GM12878 (cell line): ENCODE measurements around the gene UNK. TPM values are rescaled to one million over a fixed set of nuclear protein-coding genes. Genes with fewer than 3 reads are reported as not detected.

Experiments used
- CEBPB ChIP-seq, 2 experiments: fragments of 150-350 bp in 1 of 2; IDR thresholded peaks; 2 replicates each; pipeline ENCODE4 v1.6.1; 2012 to 2014; ENCODE audit warnings: low read depth in 2 of 2, low read length in 2 of 2, borderline replicate concordance in 1 of 2, inconsistent platforms in 1 of 2
- GATAD2B ChIP-seq: fragments of 450-650 bp; conservative IDR thresholded peaks from 2 replicates; pipeline ENCODE4 v1.6.1; 2017; ENCODE audit warnings: low read depth, mild to moderate bottlenecking, moderate library complexity
- NFIC ChIP-seq: IDR thresholded peaks from 2 replicates; pipeline ENCODE4 v1.6.1; 2012; ENCODE audit warnings: low read depth, mild to moderate bottlenecking, inconsistent platforms, low read length, moderate library complexity
- NFXL1 ChIP-seq: fragments of 450-650 bp; IDR thresholded peaks from 2 replicates; pipeline ENCODE4 v1.6.1; 2017; ENCODE audit warnings: antibody characterized with exemption, mild to moderate bottlenecking, borderline replicate concordance
- NR2C1 ChIP-seq: fragments of 450-650 bp; IDR thresholded peaks from 2 replicates; pipeline ENCODE4 v1.6.1; 2017; ENCODE audit warnings: antibody characterized with exemption, mild to moderate bottlenecking, moderate library complexity
- NRF1 ChIP-seq: conservative IDR thresholded peaks from 2 replicates; pipeline ENCODE4 v1.6.1; 2011; ENCODE audit warnings: mild to moderate bottlenecking, low read depth, low read length, improper control_type of control experiment
- RAD51 ChIP-seq: fragments of 450-650 bp; IDR thresholded peaks from 2 replicates; pipeline ENCODE4 v1.6.1; 2016; ENCODE audit warnings: moderate library complexity, mild to moderate bottlenecking, inconsistent platforms
- RFX5 ChIP-seq: IDR thresholded peaks from 2 replicates; pipeline ENCODE4 v1.6.1; 2011; ENCODE audit warnings: low read depth, low read length, improper control_type of control experiment
- WRNIP1 ChIP-seq: IDR thresholded peaks from 2 replicates; pipeline ENCODE4 v1.6.1; 2011; ENCODE audit warnings: low read depth, low read length, improper control_type of control experiment, borderline replicate concordance
- polyA plus RNA-seq, 11 experiments: library from polyadenylated mRNA; depleted of rRNA in 4 of 11; unstranded in 6 of 11; stranded (reverse) in 5 of 11; fragments of >200 nt; fragmentation: Nextera tagmentation in 4 of 11; fragmentation: Illumina TruSeq in 1 of 11; extraction: Ambion mirVana in 4 of 11; extraction: Trizol in 1 of 11; gene quantifications; 1 replicate in 1 of 11; 2 replicates in 10 of 11; pipeline versions ENCODE4 v1.2.1 to v1.2.3, GENCODE V29; 2011 to 2016; ENCODE audit warnings: inconsistent platforms in 2 of 11, missing spikeins in 2 of 11, low read depth in 1 of 11
- total RNA-seq, 4 experiments: library from RNA; depleted of rRNA in 3 of 4; stranded (reverse); fragments of >200 nt in 3 of 4; fragmentation: Illumina TruSeq in 1 of 4; extraction: Trizol in 1 of 4; gene quantifications; 2 replicates each; pipeline versions ENCODE4 v1.2.1 to v1.2.3, GENCODE V29; 2013 to 2021
- TF ChIP-seq, protein P1 (sequence below): fragments of 450-650 bp; IDR thresholded peaks from 2 replicates; pipeline ENCODE4 v1.6.1; 2016; ENCODE audit warnings: mild to moderate bottlenecking, moderate library complexity, borderline replicate concordance
- TF ChIP-seq, protein P2 (sequence below): fragments of 450-650 bp; IDR thresholded peaks from 2 replicates; pipeline ENCODE4 v1.6.1; 2016; ENCODE audit warnings: mild to moderate bottlenecking
- TF ChIP-seq, protein P3 (sequence below): fragments of 450-650 bp; IDR thresholded peaks from 2 replicates; pipeline ENCODE4 v1.6.1; 2017; ENCODE audit warnings: mild to moderate bottlenecking, moderate library complexity
- TF ChIP-seq, protein P4 (sequence below): fragments of 450-650 bp; IDR thresholded peaks from 2 replicates; pipeline ENCODE4 v1.6.1; 2017; ENCODE audit warnings: mild to moderate bottlenecking
- TF ChIP-seq, protein P5 (sequence below): IDR thresholded peaks from 2 replicates; pipeline ENCODE4 v1.6.1; 2011; ENCODE audit warnings: borderline replicate concordance, low read depth, mild to moderate bottlenecking, moderate library complexity, mixed read lengths, low read length; ENCODE audit not compliant: insufficient read depth; ENCODE audit errors: extremely low read length

The UNK gene
- total and polyA plus RNA-seq, 10 of the 15 experiments (the other 5 are each of a cell fraction or from before 2014, with no cell fraction given), result 8.9 to 34.5 (median 27.3) TPM

DNA sequence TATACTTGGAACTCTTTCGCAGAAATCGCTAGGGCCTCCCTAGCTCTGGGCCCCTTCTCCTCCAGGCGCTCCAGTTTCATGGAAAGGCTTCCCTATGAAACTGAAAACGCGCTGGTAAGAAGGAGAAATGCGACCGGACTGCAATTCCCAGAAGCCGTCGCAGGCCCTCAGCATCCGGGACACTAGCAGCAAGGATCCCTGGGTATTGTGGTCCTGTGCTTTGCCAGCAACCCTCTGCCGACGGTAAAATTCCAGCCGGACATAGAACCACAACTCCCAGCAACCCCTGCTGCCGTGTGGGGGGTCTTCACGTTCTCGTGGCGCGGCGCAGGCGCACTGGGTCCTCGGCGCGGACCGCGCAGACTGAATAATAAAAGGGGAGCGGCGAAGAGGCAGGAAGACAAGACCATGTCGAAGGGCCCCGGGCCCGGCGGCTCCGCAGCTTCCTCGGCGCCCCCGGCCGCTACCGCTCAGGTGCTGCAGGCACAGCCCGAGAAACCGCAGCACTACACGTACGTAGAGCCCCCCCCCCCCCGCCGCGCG is at the start of gene UNK (continued):
- TF ChIP-seq NFIC, result no peak
- no peak for TF ChIP-seq RAD51
- TF ChIP-seq, protein P1, sequence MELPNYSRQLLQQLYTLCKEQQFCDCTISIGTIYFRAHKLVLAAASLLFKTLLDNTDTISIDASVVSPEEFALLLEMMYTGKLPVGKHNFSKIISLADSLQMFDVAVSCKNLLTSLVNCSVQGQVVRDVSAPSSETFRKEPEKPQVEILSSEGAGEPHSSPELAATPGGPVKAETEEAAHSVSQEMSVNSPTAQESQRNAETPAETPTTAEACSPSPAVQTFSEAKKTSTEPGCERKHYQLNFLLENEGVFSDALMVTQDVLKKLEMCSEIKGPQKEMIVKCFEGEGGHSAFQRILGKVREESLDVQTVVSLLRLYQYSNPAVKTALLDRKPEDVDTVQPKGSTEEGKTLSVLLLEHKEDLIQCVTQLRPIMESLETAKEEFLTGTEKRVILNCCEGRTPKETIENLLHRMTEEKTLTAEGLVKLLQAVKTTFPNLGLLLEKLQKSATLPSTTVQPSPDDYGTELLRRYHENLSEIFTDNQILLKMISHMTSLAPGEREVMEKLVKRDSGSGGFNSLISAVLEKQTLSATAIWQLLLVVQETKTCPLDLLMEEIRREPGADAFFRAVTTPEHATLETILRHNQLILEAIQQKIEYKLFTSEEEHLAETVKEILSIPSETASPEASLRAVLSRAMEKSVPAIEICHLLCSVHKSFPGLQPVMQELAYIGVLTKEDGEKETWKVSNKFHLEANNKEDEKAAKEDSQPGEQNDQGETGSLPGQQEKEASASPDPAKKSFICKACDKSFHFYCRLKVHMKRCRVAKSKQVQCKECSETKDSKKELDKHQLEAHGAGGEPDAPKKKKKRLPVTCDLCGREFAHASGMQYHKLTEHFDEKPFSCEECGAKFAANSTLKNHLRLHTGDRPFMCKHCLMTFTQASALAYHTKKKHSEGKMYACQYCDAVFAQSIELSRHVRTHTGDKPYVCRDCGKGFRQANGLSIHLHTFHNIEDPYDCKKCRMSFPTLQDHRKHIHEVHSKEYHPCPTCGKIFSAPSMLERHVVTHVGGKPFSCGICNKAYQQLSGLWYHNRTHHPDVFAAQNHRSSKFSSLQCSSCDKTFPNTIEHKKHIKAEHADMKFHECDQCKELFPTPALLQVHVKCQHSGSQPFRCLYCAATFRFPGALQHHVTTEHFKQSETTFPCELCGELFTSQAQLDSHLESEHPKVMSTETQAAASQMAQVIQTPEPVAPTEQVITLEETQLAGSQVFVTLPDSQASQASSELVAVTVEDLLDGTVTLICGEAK, result peak; percentile 58; the same call in 1 of the 2 replicates
- TF ChIP-seq NRF1, result peak; percentile 93
- TF ChIP-seq CEBPB (IDR thresholded peaks at IDR 0.05; ENCODE audit: borderline replicate concordance in 1 of 2, low read depth in 2 of 2, low read length in 2 of 2), result no peak
- TF ChIP-seq, protein P2, sequence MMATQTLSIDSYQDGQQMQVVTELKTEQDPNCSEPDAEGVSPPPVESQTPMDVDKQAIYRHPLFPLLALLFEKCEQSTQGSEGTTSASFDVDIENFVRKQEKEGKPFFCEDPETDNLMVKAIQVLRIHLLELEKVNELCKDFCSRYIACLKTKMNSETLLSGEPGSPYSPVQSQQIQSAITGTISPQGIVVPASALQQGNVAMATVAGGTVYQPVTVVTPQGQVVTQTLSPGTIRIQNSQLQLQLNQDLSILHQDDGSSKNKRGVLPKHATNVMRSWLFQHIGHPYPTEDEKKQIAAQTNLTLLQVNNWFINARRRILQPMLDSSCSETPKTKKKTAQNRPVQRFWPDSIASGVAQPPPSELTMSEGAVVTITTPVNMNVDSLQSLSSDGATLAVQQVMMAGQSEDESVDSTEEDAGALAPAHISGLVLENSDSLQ, result peak; percentile 81
- TF ChIP-seq, protein P3, sequence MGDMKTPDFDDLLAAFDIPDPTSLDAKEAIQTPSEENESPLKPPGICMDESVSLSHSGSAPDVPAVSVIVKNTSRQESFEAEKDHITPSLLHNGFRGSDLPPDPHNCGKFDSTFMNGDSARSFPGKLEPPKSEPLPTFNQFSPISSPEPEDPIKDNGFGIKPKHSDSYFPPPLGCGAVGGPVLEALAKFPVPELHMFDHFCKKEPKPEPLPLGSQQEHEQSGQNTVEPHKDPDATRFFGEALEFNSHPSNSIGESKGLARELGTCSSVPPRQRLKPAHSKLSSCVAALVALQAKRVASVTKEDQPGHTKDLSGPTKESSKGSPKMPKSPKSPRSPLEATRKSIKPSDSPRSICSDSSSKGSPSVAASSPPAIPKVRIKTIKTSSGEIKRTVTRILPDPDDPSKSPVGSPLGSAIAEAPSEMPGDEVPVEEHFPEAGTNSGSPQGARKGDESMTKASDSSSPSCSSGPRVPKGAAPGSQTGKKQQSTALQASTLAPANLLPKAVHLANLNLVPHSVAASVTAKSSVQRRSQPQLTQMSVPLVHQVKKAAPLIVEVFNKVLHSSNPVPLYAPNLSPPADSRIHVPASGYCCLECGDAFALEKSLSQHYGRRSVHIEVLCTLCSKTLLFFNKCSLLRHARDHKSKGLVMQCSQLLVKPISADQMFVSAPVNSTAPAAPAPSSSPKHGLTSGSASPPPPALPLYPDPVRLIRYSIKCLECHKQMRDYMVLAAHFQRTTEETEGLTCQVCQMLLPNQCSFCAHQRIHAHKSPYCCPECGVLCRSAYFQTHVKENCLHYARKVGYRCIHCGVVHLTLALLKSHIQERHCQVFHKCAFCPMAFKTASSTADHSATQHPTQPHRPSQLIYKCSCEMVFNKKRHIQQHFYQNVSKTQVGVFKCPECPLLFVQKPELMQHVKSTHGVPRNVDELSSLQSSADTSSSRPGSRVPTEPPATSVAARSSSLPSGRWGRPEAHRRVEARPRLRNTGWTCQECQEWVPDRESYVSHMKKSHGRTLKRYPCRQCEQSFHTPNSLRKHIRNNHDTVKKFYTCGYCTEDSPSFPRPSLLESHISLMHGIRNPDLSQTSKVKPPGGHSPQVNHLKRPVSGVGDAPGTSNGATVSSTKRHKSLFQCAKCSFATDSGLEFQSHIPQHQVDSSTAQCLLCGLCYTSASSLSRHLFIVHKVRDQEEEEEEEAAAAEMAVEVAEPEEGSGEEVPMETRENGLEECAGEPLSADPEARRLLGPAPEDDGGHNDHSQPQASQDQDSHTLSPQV, result no peak
- peak; percentile 87 for TF ChIP-seq NR2C1
- TF ChIP-seq RFX5, result no peak
- TF ChIP-seq, protein P4, sequence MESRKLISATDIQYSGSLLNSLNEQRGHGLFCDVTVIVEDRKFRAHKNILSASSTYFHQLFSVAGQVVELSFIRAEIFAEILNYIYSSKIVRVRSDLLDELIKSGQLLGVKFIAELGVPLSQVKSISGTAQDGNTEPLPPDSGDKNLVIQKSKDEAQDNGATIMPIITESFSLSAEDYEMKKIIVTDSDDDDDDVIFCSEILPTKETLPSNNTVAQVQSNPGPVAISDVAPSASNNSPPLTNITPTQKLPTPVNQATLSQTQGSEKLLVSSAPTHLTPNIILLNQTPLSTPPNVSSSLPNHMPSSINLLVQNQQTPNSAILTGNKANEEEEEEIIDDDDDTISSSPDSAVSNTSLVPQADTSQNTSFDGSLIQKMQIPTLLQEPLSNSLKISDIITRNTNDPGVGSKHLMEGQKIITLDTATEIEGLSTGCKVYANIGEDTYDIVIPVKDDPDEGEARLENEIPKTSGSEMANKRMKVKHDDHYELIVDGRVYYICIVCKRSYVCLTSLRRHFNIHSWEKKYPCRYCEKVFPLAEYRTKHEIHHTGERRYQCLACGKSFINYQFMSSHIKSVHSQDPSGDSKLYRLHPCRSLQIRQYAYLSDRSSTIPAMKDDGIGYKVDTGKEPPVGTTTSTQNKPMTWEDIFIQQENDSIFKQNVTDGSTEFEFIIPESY, result no peak
- no peak for TF ChIP-seq WRNIP1
- TF ChIP-seq, protein P5, sequence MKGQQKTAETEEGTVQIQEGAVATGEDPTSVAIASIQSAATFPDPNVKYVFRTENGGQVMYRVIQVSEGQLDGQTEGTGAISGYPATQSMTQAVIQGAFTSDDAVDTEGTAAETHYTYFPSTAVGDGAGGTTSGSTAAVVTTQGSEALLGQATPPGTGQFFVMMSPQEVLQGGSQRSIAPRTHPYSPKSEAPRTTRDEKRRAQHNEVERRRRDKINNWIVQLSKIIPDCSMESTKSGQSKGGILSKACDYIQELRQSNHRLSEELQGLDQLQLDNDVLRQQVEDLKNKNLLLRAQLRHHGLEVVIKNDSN, result no peak
- 0 out of 2 replicates have a peak, but pooled peaks have one; percentile 10 for TF ChIP-seq GATAD2B
- TF ChIP-seq NFXL1, result no peak
